Stimulated activated naive CD4-positive, alpha-beta T cell (primary cell): ENCODE results near the gene NOCT.
A peak's percentile ranks its signal among the peaks of the same experiment; 100 is the strongest.
"Not testable (repeated sequence)": the region's sequence is repeated elsewhere in the genome, so short reads cannot be mapped to it uniquely, and the experiment has no call there.

Source experiments
- DNase-seq, 6 experiments: peaks; one replicate each; lab custom pipeline; 2025; lab: John Stamatoyannopoulos, UW

NOCT gene

GRCh38 chr4:139048026-139048425 lies 32.4 kb downstream of the NOCT start:
- DNase-seq = no peak

GRCh38 chr4:139050446-139050845 lies 34.9 kb downstream of the NOCT start:
- DNase-seq = no peak

- DNase-seq = no peak
Observed at GRCh38 chr4:139053909-139054308, 38.3 kb downstream of the NOCT start.

- DNase-seq = no peak
Observed at GRCh38 chr4:139054791-139055505, 39.4 kb downstream of the NOCT start.

- DNase-seq = not testable (repeated sequence)
Observed at GRCh38 chr4:139059026-139059425, 43.4 kb downstream of the NOCT start.

- no peak for DNase-seq
Observed at GRCh38 chr4:139060591-139060990, 45.0 kb downstream of the NOCT start.

GRCh38 chr4:139076016-139076744 lies 60.6 kb downstream of the NOCT start:
- no peak for DNase-seq

- no peak for DNase-seq
Observed at GRCh38 chr4:139077567-139078355, 62.2 kb downstream of the NOCT start.

GRCh38 chr4:139078926-139079325 lies 63.3 kb downstream of the NOCT start:
- no peak for DNase-seq

GRCh38 chr4:139082750-139083606 lies 67.4 kb downstream of the NOCT start:
- peak; percentile 85 to 94 (median 90) for DNase-seq

GRCh38 chr4:139083607-139083955 lies 68.0 kb downstream of the NOCT start:
- DNase-seq = peak in 4 of 6 experiments; percentile 63 to 84 (median 76)

- peak; percentile 69 to 90 (median 82) for DNase-seq
Observed at GRCh38 chr4:139083956-139084803, 68.6 kb downstream of the NOCT start.

- DNase-seq = peak in 1 of 6 experiments; percentile 41
Observed at GRCh38 chr4:139084804-139085093, 69.2 kb downstream of the NOCT start.

- peak in 1 of 6 experiments; percentile 32 for DNase-seq
Observed at GRCh38 chr4:139085141-139085540, 69.6 kb downstream of the NOCT start.

GRCh38 chr4:139092271-139092670 lies 76.7 kb downstream of the NOCT start:
- DNase-seq = no peak
